Heart left ventricle (tissue), 13 donors: Measurements from ENCODE around the gene PARP4.

Experiments used
- POLR2A ChIP-seq, 2 donors: fragments of 450-650 bp; IDR thresholded peaks; one replicate each; pipeline ENCODE4 v1.6.1; 2017; ENCODE audit warnings: antibody characterized with exemption in 2 of 2, mild to moderate bottlenecking in 2 of 2, moderate library complexity in 2 of 2
- TF ChIP-seq, protein P1 (sequence below), 12 donors: fragments of 200-600 bp; sonication (generic) in 4 of 12; IDR thresholded peaks; one replicate each; pipeline versions ENCODE4 v1.5.0 to v1.8.0; 2018 to 2022; ENCODE audit warnings: antibody characterized with exemption in 12 of 12, mild to moderate bottlenecking in 5 of 12
- donor health status: ischemic (EF 13 %, LVEDD 7.1; RV severe dilation, severe dysfunction).
- donor health status: DM: no; HTN: yes; CAD: no.
- donor health status: DM: no; HTN: no; CAD: no.
- donor health status: ischemic (EF 25% LVEDD 6.9; RV normal size, moderate dysfunction).
- donor health status: ischemic (EF 25% LVEDD 5.7; RV mildly dilated, moderate dysfunction).
- donor health status: ischemic (EF 35%, LVEDD 5.7; RV mildly dilated, moderate dysfunction).
- donor health status: nonischemic (EF 11% LVEDD 7.7; RV severe dilation, severe dysfunction).
- donor health status: DM: yes; HTN: yes; CAD: no.
- donor health status: PGD.
- donor health status: ischemic (EF 29% LVEDD 5.4; RV normal size, mild dysfunction).
- donor health status: nonischemic (EF 23%, LVEDD 6.1; RV moderate dilation, normal function).

DNA sequence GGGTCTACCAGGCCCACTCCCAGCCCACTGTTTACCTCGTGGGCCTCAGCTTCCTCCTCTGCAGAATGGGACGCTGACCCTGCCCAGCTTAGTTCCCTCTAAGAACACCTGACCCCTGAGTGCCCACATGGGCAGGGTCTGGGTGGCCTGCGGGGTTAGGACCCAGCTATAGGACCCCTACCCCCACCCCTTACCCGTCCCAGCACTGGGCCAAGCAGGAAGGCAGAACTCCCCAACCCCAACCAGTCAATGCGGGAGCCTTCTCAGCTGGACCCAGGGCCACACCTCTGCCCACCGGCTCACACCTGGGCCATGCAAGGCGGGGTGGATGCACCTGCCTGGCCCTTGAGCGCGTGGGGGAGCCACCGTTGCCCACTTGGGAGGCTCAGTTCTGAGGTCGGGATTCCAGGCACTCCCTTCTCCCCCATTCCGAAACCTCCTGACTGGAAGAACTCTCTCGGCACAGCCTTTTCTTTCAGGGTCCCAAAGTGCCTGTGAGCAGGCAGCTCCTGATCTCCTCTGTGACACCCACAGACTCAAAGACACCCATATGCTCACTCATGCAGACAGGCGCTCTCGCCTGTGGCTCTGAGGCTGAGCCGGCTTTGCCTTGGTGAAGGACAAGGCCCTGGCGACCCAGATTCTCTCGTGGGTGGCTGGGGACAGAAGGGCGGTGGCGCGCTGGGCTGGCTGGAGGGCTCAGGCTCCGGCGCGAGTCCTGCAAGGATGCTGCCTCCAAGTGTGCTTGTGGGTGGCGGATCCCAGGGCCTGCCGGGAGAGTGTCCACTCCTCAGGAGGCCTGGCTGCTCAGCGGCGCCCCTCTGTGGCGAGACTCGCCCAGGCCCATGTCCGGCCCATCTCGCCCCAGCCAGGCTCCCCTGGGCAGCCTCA is 27.9 kb upstream of the PARP4 start:
- TF ChIP-seq, protein P1, sequence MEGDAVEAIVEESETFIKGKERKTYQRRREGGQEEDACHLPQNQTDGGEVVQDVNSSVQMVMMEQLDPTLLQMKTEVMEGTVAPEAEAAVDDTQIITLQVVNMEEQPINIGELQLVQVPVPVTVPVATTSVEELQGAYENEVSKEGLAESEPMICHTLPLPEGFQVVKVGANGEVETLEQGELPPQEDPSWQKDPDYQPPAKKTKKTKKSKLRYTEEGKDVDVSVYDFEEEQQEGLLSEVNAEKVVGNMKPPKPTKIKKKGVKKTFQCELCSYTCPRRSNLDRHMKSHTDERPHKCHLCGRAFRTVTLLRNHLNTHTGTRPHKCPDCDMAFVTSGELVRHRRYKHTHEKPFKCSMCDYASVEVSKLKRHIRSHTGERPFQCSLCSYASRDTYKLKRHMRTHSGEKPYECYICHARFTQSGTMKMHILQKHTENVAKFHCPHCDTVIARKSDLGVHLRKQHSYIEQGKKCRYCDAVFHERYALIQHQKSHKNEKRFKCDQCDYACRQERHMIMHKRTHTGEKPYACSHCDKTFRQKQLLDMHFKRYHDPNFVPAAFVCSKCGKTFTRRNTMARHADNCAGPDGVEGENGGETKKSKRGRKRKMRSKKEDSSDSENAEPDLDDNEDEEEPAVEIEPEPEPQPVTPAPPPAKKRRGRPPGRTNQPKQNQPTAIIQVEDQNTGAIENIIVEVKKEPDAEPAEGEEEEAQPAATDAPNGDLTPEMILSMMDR (IDR thresholded peaks at IDR 0.05), result peak in 3 of 12 donors; percentile 10 to 18 (median 15)
- TF ChIP-seq POLR2A (IDR thresholded peaks at IDR 0.05), result no peak
